SK-N-MC (cell line): Measurements from ENCODE around the gene MEPE.

Source experiments
- DNase-seq: peaks from one replicate; pipeline ENCODE4 v3.0.0-alpha.2; 2011; ENCODE audit warnings: low read depth, low spot score
- H3K27ac ChIP-seq: fragments of 200-600 bp; sonication (generic); 2 replicates; pipeline ENCODE4 v1.5.1; 2016; ENCODE audit warnings: mixed run types
- H3K36me3 ChIP-seq: fragments of 200-600 bp; sonication (generic); 2 replicates; pipeline ENCODE4 v1.6.1; 2017; ENCODE audit warnings: antibody characterized with exemption, low read length, mixed read lengths; ENCODE audit not compliant: insufficient read depth
- H3K4me3 ChIP-seq: fragments of 200-600 bp; sonication (generic); 2 replicates; pipeline ENCODE4 v1.5.1; 2016
- H3K9ac ChIP-seq: fragments of 200-600 bp; sonication (generic); 2 replicates; pipeline ENCODE4 v1.8.0; 2017; ENCODE audit warnings: mixed run types, mixed read lengths; ENCODE audit not compliant: insufficient read length
- H3K9me3 ChIP-seq: fragments of 200-600 bp; sonication (generic); 2 replicates; pipeline ENCODE4 v1.6.1; 2017; ENCODE audit warnings: low read depth, mild to moderate bottlenecking, antibody characterized with exemption, low read length, moderate library complexity, mixed read lengths
- EZH2 ChIP-seq: fragments of 200-600 bp; sonication (generic); IDR thresholded peaks from one replicate; pipeline ENCODE4 v1.6.1; 2017; ENCODE audit warnings: antibody characterized with exemption
- FOXP2 ChIP-seq: optimal IDR thresholded peaks from 2 replicates; pipeline ENCODE3; 2011; ENCODE audit warnings: mild to moderate bottlenecking, moderate library complexity; ENCODE audit not compliant: insufficient read depth; ENCODE audit errors: extremely low read length, control extremely low read depth
- POLR2AphosphoS5 ChIP-seq: IDR thresholded peaks from 2 replicates; pipeline ENCODE4 v1.6.1; 2012; ENCODE audit warnings: mild to moderate bottlenecking, low read depth, low read length, borderline replicate concordance

Gene MEPE

GRCh38 chr4:87864321-87864720 is 31.6 kb downstream of the MEPE start:
- no peak for DNase-seq
- no peak for TF ChIP-seq FOXP2
- no peak for TF ChIP-seq EZH2
- no peak for TF ChIP-seq POLR2AphosphoS5
- Histone ChIP-seq H3K9me3 (no peaks in the 10 kb centered on the region), H3K36me3 (no peaks in the 10 kb centered on the region), H3K4me3 (no peak overlapping the region), H3K9ac (no peak overlapping the region), H3K27ac (no peak overlapping the region)

- no peak overlapping the region for H3K4me3 ChIP-seq
- no peak overlapping the region for H3K27ac ChIP-seq
- no peaks in the 10 kb centered on the region for H3K9me3 ChIP-seq
- H3K36me3 ChIP-seq, result no peaks in the 10 kb centered on the region
- TF ChIP-seq EZH2, result no peak
- TF ChIP-seq POLR2AphosphoS5, result no peak
- no peak for TF ChIP-seq FOXP2
- no peak overlapping the region for H3K9ac ChIP-seq
- DNase-seq, result no peak
These were observed 32.5 kb downstream of the MEPE start for GRCh38 chr4:87865288-87865687.

DNA sequence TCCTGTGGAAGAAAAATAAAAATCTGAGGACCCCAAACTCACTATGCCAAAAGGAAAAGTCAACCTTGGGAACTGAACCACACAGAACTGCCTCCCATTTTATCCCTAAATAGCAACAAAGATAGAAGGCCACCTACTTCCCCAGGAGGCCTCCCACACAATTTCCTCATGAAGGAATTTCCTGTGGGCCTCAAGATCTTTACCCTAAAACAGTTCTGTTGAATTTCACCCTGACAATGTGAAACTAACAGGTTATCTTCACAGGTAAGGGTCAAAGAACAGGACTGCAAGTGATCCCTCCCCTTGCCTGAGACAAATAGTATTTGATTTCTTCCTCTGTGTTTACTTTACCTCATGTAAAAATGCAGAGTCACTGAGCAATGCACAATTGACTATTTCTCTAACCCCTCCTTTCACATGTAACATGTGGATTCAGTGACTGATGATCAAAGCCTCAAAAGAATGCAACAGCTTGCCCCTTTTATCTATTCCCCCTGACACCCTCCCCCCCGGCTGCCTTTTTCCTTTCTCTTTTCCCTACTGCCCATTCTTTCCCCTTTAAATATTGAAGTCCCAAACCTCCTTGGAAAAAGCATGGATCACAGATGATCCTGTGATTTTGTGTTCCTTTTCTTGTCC is 33.3 kb downstream of the MEPE start:
- Histone ChIP-seq H3K4me3 (no peak overlapping the region), H3K27ac (no peak overlapping the region), H3K36me3 (no peaks in the 10 kb centered on the region), H3K9ac (no peak overlapping the region), H3K9me3 (no peaks in the 10 kb centered on the region)
- DNase-seq, result no peak
- no peak for TF ChIP-seq POLR2AphosphoS5

- Histone ChIP-seq H3K9ac (no peak overlapping the region), H3K27ac (no peak overlapping the region), H3K36me3 (no peaks in the 10 kb centered on the region), H3K9me3 (no peaks in the 10 kb centered on the region), H3K4me3 (no peak overlapping the region)
- no peak for DNase-seq
- no peak for TF ChIP-seq FOXP2
- TF ChIP-seq EZH2, result no peak
- no peak for TF ChIP-seq POLR2AphosphoS5
These were observed 35.8 kb downstream of the MEPE start for GRCh38 chr4:87868522-87868921.

- H3K4me3 ChIP-seq, result no peak overlapping the region
- H3K27ac ChIP-seq, result no peak overlapping the region
- no peak for TF ChIP-seq FOXP2
- no peak for TF ChIP-seq POLR2AphosphoS5
- TF ChIP-seq EZH2, result no peak
- H3K9me3 ChIP-seq, result no peaks in the 10 kb centered on the region
- no peak overlapping the region for H3K9ac ChIP-seq
- no peaks in the 10 kb centered on the region for H3K36me3 ChIP-seq
- DNase-seq, result no peak
These were observed 39.3 kb downstream of the MEPE start for GRCh38 chr4:87872028-87872427.

DNA sequence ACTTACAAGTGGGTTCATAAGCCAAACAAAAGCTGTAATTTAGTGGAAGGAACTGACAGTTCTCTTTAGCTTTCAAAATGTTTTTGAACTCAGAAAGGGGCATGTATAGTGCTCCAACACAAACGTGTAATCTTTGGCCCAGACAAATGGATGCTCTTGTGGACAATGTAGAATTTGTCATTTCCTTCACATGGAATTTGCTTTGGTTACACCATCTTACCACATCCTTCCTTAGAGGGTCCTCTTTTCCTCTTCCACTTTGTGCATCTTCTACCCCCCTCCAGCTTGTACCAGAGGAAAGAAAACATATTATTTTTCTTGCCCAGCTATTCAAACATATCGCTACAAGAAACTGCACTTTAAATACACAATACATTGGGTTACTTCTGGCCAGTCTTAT is 42.4 kb downstream of the MEPE start:
- Histone ChIP-seq H3K9ac (no peak overlapping the region), H3K27ac (no peak overlapping the region), H3K9me3 (no peaks in the 10 kb centered on the region), H3K4me3 (no peak overlapping the region), H3K36me3 (no peaks in the 10 kb centered on the region)
- TF ChIP-seq FOXP2 (no peak), POLR2AphosphoS5 (no peak), EZH2 (no peak)
- no peak for DNase-seq

GRCh38 chr4:87880106-87880505 is 47.3 kb downstream of the MEPE start:
- Histone ChIP-seq H3K4me3 (no peak overlapping the region), H3K9me3 (no peaks in the 10 kb centered on the region), H3K27ac (no peak overlapping the region), H3K9ac (no peak overlapping the region), H3K36me3 (no peaks in the 10 kb centered on the region)
- no peak for DNase-seq
- TF ChIP-seq POLR2AphosphoS5, result no peak
- TF ChIP-seq FOXP2, result no peak
- no peak for TF ChIP-seq EZH2

DNA sequence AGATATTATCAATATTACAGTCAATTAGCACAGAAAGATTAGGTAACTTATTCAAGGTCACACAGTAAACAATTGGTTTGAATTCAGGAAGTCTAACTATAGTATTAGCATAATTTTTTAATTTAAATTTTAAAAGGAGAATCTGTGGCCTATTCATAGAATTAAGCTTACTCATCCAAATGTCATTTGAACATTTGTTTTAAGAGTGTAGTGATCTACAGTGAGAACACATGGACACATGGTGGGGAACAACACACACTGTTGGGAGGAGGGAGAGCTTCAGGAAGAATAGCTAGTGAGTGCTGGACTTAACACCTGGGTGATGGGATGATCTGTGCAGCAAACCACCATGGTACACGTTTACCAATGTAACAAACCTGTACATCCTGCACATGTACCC is 48.3 kb downstream of the MEPE start:
- Histone ChIP-seq H3K9me3 (no peaks in the 10 kb centered on the region), H3K27ac (no peak overlapping the region), H3K36me3 (no peaks in the 10 kb centered on the region), H3K9ac (no peak overlapping the region), H3K4me3 (no peak overlapping the region)
- no peak for DNase-seq
- no peak for TF ChIP-seq POLR2AphosphoS5
- TF ChIP-seq EZH2, result no peak
- no peak for TF ChIP-seq FOXP2

DNA sequence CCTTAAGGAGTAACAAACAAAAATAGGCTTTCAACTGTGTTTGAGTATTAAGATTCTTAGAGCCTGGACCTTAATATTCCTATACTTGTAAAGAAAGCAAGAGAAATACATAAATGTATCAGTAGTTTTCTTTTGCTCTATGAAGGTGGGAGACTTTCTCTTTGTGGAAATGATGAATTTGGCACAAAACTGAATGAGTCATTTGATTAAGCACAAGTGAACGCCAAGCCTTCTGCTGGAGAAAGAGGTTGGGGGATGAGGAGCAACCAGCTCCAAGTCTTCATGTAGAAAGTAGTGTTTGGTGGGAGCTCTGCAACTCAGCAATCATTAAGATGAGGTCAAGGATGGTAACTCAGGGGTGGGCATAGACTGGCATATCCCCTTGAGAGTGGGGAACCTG is 49.6 kb downstream of the MEPE start:
- DNase-seq, result no peak
- Histone ChIP-seq H3K36me3 (no peaks in the 10 kb centered on the region), H3K27ac (no peak overlapping the region), H3K4me3 (no peak overlapping the region), H3K9me3 (no peaks in the 10 kb centered on the region), H3K9ac (no peak overlapping the region)
- TF ChIP-seq POLR2AphosphoS5 (no peak), EZH2 (no peak), FOXP2 (no peak)
